HG02623 (cell line): Measurements from ENCODE around the gene LSMEM2.
"Not testable (repeated sequence)": the region's sequence is repeated elsewhere in the genome, so short reads cannot be mapped to it uniquely, and the experiment has no call there.

ENCODE experiments used
- ATAC-seq: cut with Tn5 transposase; IDR thresholded peaks from one replicate; pipeline ENCODE4 v1.9.1; 2021; ENCODE audit warnings: moderate library complexity; ENCODE audit not compliant: unreplicated experiment

Gene LSMEM2

GRCh38 chr3:50297896-50298725 is 19.2 kb downstream of the LSMEM2 start:
- no peak for ATAC-seq

- peak; percentile 80 for ATAC-seq
Measured at GRCh38 chr3:50298836-50299637, 20.1 kb downstream of the LSMEM2 start, which contains the start of the genes HYAL3 and NAA80. Gene HYAL3, minus strand, starts transcription at chr3:50299405. Its CDS starts 3,803 bp downstream, at chr3:50295602. Gene NAA80, minus strand, starts transcription at chr3:50299405. Its CDS starts 1,942 bp downstream, at chr3:50297463.

- no peak for ATAC-seq
Measured at GRCh38 chr3:50299638-50299928, 20.7 kb downstream of the LSMEM2 start.

- no peak for ATAC-seq
Measured at GRCh38 chr3:50299929-50300680, 21.2 kb downstream of the LSMEM2 start.

- no peak for ATAC-seq
Measured at GRCh38 chr3:50300681-50301254, 21.9 kb downstream of the LSMEM2 start.

- ATAC-seq = no peak
Measured at GRCh38 chr3:50302095-50303012, 23.5 kb downstream of the LSMEM2 start.

- ATAC-seq = no peak
Measured at GRCh38 chr3:50303013-50303815, 24.3 kb downstream of the LSMEM2 start, which contains the start of gene HYAL1. Gene HYAL1, minus strand, starts transcription at chr3:50303574. Its CDS starts 618 bp downstream, at chr3:50302956.

- ATAC-seq = no peak
Measured at GRCh38 chr3:50304601-50305000, 25.7 kb downstream of the LSMEM2 start.

GRCh38 chr3:50312041-50312440 is 33.2 kb downstream of the LSMEM2 start:
- ATAC-seq = not testable (repeated sequence)

- ATAC-seq = no peak
Measured at GRCh38 chr3:50314342-50314741, 35.5 kb downstream of the LSMEM2 start.

GRCh38 chr3:50314816-50315215 is 35.9 kb downstream of the LSMEM2 start:
- no peak for ATAC-seq

- ATAC-seq = no peak
Measured at GRCh38 chr3:50316657-50317242, 37.9 kb downstream of the LSMEM2 start.

- no peak for ATAC-seq
Measured at GRCh38 chr3:50317300-50317699, 38.4 kb downstream of the LSMEM2 start.

- no peak for ATAC-seq
Measured at GRCh38 chr3:50318163-50318562, 39.3 kb downstream of the LSMEM2 start.

GRCh38 chr3:50318615-50319014 is 39.7 kb downstream of the LSMEM2 start:
- no peak for ATAC-seq

- no peak for ATAC-seq
Measured at GRCh38 chr3:50319181-50319893, 40.5 kb downstream of the LSMEM2 start.

- no peak for ATAC-seq
Measured at GRCh38 chr3:50319894-50320625, 41.2 kb downstream of the LSMEM2 start.
